HepG2 (cell line): ENCODE results near the gene PGPEP1.

Experiments
- JUN ChIP-seq: sonication (generic); formaldehyde crosslinking; IDR thresholded peaks from 2 replicates; pipeline ENCODE4 v1.4.0; 2020; ENCODE audit warnings: mild to moderate bottlenecking, missing genetic modification reagents
- SMC3 ChIP-seq: IDR thresholded peaks from 2 replicates; pipeline ENCODE4 v1.6.1; 2011; ENCODE audit warnings: low read length, improper control_type of control experiment
- ZNF589 ChIP-seq: sonication (generic); formaldehyde crosslinking; conservative IDR thresholded peaks from 2 replicates; pipeline ENCODE4 v1.8.0; 2022; ENCODE audit warnings: mild to moderate bottlenecking, moderate library complexity, missing genetic modification reagents
- ZNF672 ChIP-seq: sonication (generic); formaldehyde crosslinking; IDR thresholded peaks from 2 replicates; pipeline ENCODE4 v1.8.1; 2022; ENCODE audit warnings: missing genetic modification reagents
- ZNF749 ChIP-seq: sonication (generic); formaldehyde crosslinking; IDR thresholded peaks from 2 replicates; pipeline ENCODE4 v1.8.0; 2022; ENCODE audit warnings: mild to moderate bottlenecking, missing genetic modification reagents, moderate library complexity, borderline replicate concordance
- ZNF841 ChIP-seq: sonication (generic); formaldehyde crosslinking; IDR thresholded peaks from 2 replicates; pipeline ENCODE4 v1.8.1; 2023; ENCODE audit warnings: missing genetic modification reagents, borderline replicate concordance

DNA sequence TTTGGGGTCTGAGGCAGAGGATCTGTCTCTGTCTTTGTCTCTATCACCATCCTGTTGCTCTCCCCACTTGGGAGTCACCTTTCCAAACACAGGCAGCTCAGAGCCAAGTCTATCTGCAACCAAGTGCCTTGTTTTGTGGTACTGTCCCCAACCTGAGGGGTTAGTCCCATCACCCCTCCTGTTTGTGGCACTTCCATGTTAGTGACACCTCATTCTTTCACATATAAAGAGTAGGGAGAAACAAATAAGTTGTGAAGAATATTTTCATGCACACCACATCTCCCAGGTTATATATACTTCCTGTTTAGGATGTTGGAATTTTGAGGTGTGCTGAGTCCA, 49.3 kb downstream of the PGPEP1 start:
- no peak for TF ChIP-seq ZNF841 (CRISPR knock-in tag)
- TF ChIP-seq ZNF672 (CRISPR knock-in tag): no peak
- no peak for TF ChIP-seq SMC3
- no peak for TF ChIP-seq ZNF589
- TF ChIP-seq JUN (CRISPR knock-in tag): no peak
- TF ChIP-seq ZNF749: 0 out of 2 replicates have a peak, but pooled peaks have one; percentile 34
